ENCODE measurements around the gene PGLYRP3.

- TF ChIP-seq POLR2AphosphoS5 (IDR thresholded peaks at IDR 0.05), result no peak
- TF ChIP-seq, protein P1, sequence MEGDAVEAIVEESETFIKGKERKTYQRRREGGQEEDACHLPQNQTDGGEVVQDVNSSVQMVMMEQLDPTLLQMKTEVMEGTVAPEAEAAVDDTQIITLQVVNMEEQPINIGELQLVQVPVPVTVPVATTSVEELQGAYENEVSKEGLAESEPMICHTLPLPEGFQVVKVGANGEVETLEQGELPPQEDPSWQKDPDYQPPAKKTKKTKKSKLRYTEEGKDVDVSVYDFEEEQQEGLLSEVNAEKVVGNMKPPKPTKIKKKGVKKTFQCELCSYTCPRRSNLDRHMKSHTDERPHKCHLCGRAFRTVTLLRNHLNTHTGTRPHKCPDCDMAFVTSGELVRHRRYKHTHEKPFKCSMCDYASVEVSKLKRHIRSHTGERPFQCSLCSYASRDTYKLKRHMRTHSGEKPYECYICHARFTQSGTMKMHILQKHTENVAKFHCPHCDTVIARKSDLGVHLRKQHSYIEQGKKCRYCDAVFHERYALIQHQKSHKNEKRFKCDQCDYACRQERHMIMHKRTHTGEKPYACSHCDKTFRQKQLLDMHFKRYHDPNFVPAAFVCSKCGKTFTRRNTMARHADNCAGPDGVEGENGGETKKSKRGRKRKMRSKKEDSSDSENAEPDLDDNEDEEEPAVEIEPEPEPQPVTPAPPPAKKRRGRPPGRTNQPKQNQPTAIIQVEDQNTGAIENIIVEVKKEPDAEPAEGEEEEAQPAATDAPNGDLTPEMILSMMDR (IDR thresholded peaks at IDR 0.05), result no peak
- no peak for TF ChIP-seq POLR2A (IDR thresholded peaks at IDR 0.05)
Measured at GRCh38 chr1:153248176-153248879, 64.4 kb downstream of the PGLYRP3 start.

Measured in breast epithelium (tissue), 3 donors.